Suprapubic skin (tissue), 4 donors: ENCODE results near the gene OR2G6. TPM values are rescaled to one million over a fixed set of nuclear protein-coding genes. Genes with fewer than 3 reads are reported as not detected.

Experiments used
- DNase-seq, 2 donors: peaks; one replicate each; pipeline ENCODE4 v3.0.0-alpha.2; 2019; ENCODE audit warnings: low spot score in 2 of 2
- H3K27ac ChIP-seq: fragments of 200-600 bp; sonication (generic); one replicate; pipeline ENCODE4 v1.5.1; 2019
- H3K27me3 ChIP-seq: fragments of 200-600 bp; sonication (generic); one replicate; pipeline ENCODE4 v1.5.1; 2019
- H3K36me3 ChIP-seq: fragments of 200-600 bp; sonication (generic); one replicate; pipeline ENCODE4 v1.5.1; 2019
- H3K4me1 ChIP-seq: fragments of 200-600 bp; sonication (generic); one replicate; pipeline ENCODE4 v1.5.1; 2019
- H3K4me3 ChIP-seq: fragments of 200-600 bp; sonication (generic); one replicate; pipeline ENCODE4 v1.5.1; 2019; ENCODE audit warnings: mild to moderate bottlenecking
- H3K9me3 ChIP-seq: fragments of 200-600 bp; sonication (generic); one replicate; pipeline ENCODE4 v1.5.1; 2019
- EP300 ChIP-seq: sonication (generic); formaldehyde crosslinking; IDR thresholded peaks from one replicate; pipeline ENCODE4 v1.6.1; 2017; ENCODE audit warnings: antibody characterized with exemption
- POLR2A ChIP-seq, 2 donors: fragments of 450-650 bp; IDR thresholded peaks; one replicate each; pipeline ENCODE4 v1.6.1; 2017; ENCODE audit warnings: antibody characterized with exemption in 2 of 2, mild to moderate bottlenecking in 2 of 2, moderate library complexity in 2 of 2
- POLR2AphosphoS5 ChIP-seq, 3 donors: sonication (generic); formaldehyde crosslinking; IDR thresholded peaks; one replicate each; pipeline ENCODE4 v1.6.1; 2017; ENCODE audit warnings: antibody characterized with exemption in 3 of 3
- WGBS: methylation state at CpG from one replicate; pipeline ENCODE4 v1.1.5; 2018; 5-methylcytosine and 5-hydroxymethylcytosine counted together
- total RNA-seq, 4 donors: library from RNA; depleted of rRNA; stranded (reverse); fragments of >200 nt; gene quantifications; one replicate each; pipeline ENCODE4 v1.1.0, GENCODE V29; 2016
- TF ChIP-seq, protein P1 (sequence below), 2 donors: fragments of 200-600 bp in 1 of 2; fragments of 450-650 bp in 1 of 2; sonication (generic) in 1 of 2; IDR thresholded peaks; one replicate each; pipeline ENCODE4 v1.5.1; 2016 to 2019; ENCODE audit warnings: antibody characterized with exemption in 2 of 2, mild to moderate bottlenecking in 1 of 2, moderate library complexity in 1 of 2

Gene OR2G6
- total RNA-seq, 4 donors from 2014 or later: 0.10 to 0.98 TPM; not detected in 2

DNA sequence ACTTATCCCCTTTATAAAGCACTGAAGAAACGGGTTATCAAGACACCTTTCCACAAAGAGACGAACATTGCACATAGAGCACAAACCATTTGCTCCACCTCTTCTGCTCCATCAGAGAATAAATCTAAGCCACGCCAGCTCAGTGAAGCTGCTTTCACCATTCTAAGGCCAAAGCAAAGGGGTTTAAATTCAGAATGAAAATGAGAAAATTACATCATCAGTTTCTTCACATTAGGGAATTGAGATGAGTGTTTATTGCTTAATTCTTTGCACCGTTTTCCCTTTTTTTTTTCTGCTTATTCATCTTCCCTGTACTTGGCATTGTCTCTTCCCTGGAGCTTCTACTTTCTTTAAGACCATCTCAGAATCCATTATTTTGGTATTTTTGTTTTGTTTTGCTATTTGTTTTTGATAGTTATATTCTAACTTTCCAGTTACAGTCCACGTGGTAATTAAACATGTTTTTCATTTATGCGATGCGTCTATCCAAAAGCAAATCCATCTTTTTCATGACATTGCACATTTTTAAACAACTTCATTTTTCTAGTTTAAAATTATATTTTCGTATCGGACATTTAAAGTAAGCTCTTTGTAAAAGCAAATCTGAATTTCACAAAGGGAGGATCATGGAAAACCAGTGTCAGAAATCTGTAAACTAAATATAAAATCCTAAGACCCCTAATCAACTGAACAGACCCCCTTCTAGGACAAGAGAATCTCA, 68.5 kb downstream of the OR2G6 start:
- Histone ChIP-seq H3K27ac (no peak overlapping the region), H3K36me3 (no peaks in the 10 kb centered on the region), H3K27me3 (no peaks in the 10 kb centered on the region), H3K4me1 (no peaks in the 10 kb centered on the region), H3K4me3 (no peak overlapping the region), H3K9me3 (no peaks in the 10 kb centered on the region)
- TF ChIP-seq POLR2A (IDR thresholded peaks at IDR 0.05) (no peak), EP300 (no peak), POLR2AphosphoS5 (IDR thresholded peaks at IDR 0.05) (no peak)
- TF ChIP-seq, protein P1, sequence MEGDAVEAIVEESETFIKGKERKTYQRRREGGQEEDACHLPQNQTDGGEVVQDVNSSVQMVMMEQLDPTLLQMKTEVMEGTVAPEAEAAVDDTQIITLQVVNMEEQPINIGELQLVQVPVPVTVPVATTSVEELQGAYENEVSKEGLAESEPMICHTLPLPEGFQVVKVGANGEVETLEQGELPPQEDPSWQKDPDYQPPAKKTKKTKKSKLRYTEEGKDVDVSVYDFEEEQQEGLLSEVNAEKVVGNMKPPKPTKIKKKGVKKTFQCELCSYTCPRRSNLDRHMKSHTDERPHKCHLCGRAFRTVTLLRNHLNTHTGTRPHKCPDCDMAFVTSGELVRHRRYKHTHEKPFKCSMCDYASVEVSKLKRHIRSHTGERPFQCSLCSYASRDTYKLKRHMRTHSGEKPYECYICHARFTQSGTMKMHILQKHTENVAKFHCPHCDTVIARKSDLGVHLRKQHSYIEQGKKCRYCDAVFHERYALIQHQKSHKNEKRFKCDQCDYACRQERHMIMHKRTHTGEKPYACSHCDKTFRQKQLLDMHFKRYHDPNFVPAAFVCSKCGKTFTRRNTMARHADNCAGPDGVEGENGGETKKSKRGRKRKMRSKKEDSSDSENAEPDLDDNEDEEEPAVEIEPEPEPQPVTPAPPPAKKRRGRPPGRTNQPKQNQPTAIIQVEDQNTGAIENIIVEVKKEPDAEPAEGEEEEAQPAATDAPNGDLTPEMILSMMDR (IDR thresholded peaks at IDR 0.05): no peak
- no peak for DNase-seq
- WGBS: 83% methylated on average over 9 of the region's 9 CpGs

Other genes starting within 250 kb of the OR2G6 start
- under 1 TPM in 1 of 4 donors, not detected in 3; 0.34 TPM for gene OR2T33, start 230.1 kb upstream of the OR2G6 start, total RNA-seq
- not detected for gene OR2T12, start 204.6 kb upstream of the OR2G6 start, total RNA-seq
- gene OR2M7, start 183.5 kb upstream of the OR2G6 start, total RNA-seq: not detected
- gene OR14C36, start 159.3 kb upstream of the OR2G6 start, total RNA-seq: not detected
- gene OR2T4, start 146.4 kb upstream of the OR2G6 start, total RNA-seq: not detected
- not detected for gene OR2T6, start 132.3 kb upstream of the OR2G6 start, total RNA-seq
- gene OR2T1, start 105.0 kb upstream of the OR2G6 start, total RNA-seq: not detected
- under 1 TPM in 1 of 4 donors, not detected in 3; 0.31 TPM for gene OR2T2, start 62.4 kb upstream of the OR2G6 start, total RNA-seq
- not detected for gene OR2T3, start 34.7 kb upstream of the OR2G6 start, total RNA-seq
- gene OR2T5, start 19.5 kb upstream of the OR2G6 start, total RNA-seq: not detected
- 1 to 10 TPM in 1 of 4 donors, not detected in 3; 1.1 TPM for gene OR2T29, start 54.7 kb downstream of the OR2G6 start, total RNA-seq
- gene OR2T34, start 66.7 kb downstream of the OR2G6 start, total RNA-seq: 1 to 10 TPM in 2 of 4 donors, not detected in 2; 1.1 to 2.0 TPM
- under 1 TPM in 3 of 4 donors, not detected in 1; 0.19 to 0.83 (median 0.80) TPM for gene OR2T10, start 89.6 kb downstream of the OR2G6 start, total RNA-seq
- 1 to 10 TPM in 1 of 4 donors, under 1 TPM in 3; 0.30 to 1.2 (median 0.55) TPM for gene OR2T11, start 127.0 kb downstream of the OR2G6 start, total RNA-seq
- under 1 TPM in 1 of 4 donors, not detected in 3; 0.36 TPM for gene OR2T35, start 137.2 kb downstream of the OR2G6 start, total RNA-seq
- not detected for gene OR2T27, start 147.5 kb downstream of the OR2G6 start, total RNA-seq
- 1 to 10 TPM in 1 of 4 donors, not detected in 3; 1.6 TPM for gene OR14I1, start 194.7 kb downstream of the OR2G6 start, total RNA-seq
- gene LYPD8, start 247.7 kb downstream of the OR2G6 start, total RNA-seq: not detected